C4-2B (cell line): Measurements from ENCODE around the gene RBM47.

Source experiments
- ZFX ChIP-seq: fragments of 450-650 bp; IDR thresholded peaks from 2 replicates; pipeline ENCODE4 v1.6.1; 2017
- TF ChIP-seq, protein P1 (sequence below): fragments of 450-650 bp; conservative IDR thresholded peaks from 2 replicates; pipeline ENCODE4 v1.5.1; 2017; ENCODE audit warnings: mild to moderate bottlenecking

GRCh38 chr4:40628888-40629287 is 776 bp downstream of the RBM47 start:
- TF ChIP-seq, protein P1, sequence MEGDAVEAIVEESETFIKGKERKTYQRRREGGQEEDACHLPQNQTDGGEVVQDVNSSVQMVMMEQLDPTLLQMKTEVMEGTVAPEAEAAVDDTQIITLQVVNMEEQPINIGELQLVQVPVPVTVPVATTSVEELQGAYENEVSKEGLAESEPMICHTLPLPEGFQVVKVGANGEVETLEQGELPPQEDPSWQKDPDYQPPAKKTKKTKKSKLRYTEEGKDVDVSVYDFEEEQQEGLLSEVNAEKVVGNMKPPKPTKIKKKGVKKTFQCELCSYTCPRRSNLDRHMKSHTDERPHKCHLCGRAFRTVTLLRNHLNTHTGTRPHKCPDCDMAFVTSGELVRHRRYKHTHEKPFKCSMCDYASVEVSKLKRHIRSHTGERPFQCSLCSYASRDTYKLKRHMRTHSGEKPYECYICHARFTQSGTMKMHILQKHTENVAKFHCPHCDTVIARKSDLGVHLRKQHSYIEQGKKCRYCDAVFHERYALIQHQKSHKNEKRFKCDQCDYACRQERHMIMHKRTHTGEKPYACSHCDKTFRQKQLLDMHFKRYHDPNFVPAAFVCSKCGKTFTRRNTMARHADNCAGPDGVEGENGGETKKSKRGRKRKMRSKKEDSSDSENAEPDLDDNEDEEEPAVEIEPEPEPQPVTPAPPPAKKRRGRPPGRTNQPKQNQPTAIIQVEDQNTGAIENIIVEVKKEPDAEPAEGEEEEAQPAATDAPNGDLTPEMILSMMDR: no peak
- TF ChIP-seq ZFX: no peak
